ENCODE measurements around the gene CDH4. TPM values are rescaled to one million over a fixed set of nuclear protein-coding genes. Genes with fewer than 3 reads are reported as not detected.

The CDH4 gene
- total and polyA plus RNA-seq, 2 of the 13 experiments (the other 11 are each of a cell fraction or from before 2014, with no cell fraction given), result not detected

DNA sequence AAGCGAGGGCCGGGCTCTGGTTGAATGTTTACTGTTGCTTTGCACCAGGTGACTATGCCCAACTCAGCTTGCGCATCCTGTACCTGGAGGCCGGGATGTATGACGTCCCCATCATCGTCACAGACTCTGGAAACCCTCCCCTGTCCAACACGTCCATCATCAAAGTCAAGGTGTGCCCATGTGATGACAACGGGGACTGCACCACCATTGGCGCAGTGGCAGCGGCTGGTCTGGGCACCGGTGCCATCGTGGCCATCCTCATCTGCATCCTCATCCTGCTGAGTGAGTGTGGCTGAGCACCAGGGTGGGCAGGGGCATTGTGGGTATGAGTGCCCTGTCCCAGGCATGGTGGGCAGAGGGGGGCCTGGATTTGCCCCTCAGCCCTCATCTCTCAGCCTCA lies 677.5 kb downstream of the CDH4 start:
- DNase-seq (ENCODE audit: low spot score) (no peak), ATAC-seq (no peak), FAIRE-seq (no peak)
- no peak for TF ChIP-seq ZNF639 (CRISPR knock-in tag; conservative IDR thresholded peaks at IDR 0.05)
- TF ChIP-seq CENPT (CRISPR knock-in tag; IDR thresholded peaks at IDR 0.05; ENCODE audit: low read depth), result 0 out of 2 replicates have a peak, but pooled peaks have one; percentile 26
- peak; percentile 72 for TF ChIP-seq CREB1 (IDR thresholded peaks at IDR 0.05)
- no peak for TF ChIP-seq CREB1 (CRISPR knock-in tag; IDR thresholded peaks at IDR 0.05)
- TF ChIP-seq ZNF878 (CRISPR knock-in tag; IDR thresholded peaks at IDR 0.05), result no peak
- intact Hi-C loops (cut with micrococcal nuclease; ENCODE audit: unreplicated experiment) (no loop called here), in situ Hi-C loops (cut with HindIII; ENCODE audit: extremely low pct_ligation_motif_present, low pct_unique_long_range_greater_than_20kb) (no loop called here)
- Histone ChIP-seq H3K27ac (ENCODE audit: extremely low read length, insufficient read depth, low read length) (no peak overlapping the region), H3K4me1 (ENCODE audit: insufficient read depth, low read length) (no peaks in the 10 kb centered on the region), H3K4me2 (ENCODE audit: low read depth, low read length) (no peak overlapping the region), H3K27me3 (ENCODE audit: control insufficient read depth in 1 of 2, insufficient read depth in 2 of 2, low read length in 2 of 2) (peaks cover 20 to 62% of the 10 kb centered on the region in 2 experiments), H4K20me1 (ENCODE audit: insufficient read depth, low read length) (no peaks in the 10 kb centered on the region; the same call in 1 of the 2 replicates), H2AFZ (ENCODE audit: low read length) (no peak overlapping the region), H3K79me2 (ENCODE audit: insufficient read depth, low read length) (no peaks in the 10 kb centered on the region), H3K4me3 (replicated peaks in 1 of 3; ENCODE audit: insufficient read depth in 1 of 3, low read depth in 2 of 3, low read length in 3 of 3) (no peak overlapping the region), H3K9ac (ENCODE audit: insufficient read depth, low read depth, low read length) (no peak overlapping the region), H3K36me3 (replicated peaks in 1 of 2; ENCODE audit: control insufficient read depth in 1 of 2, insufficient read depth in 2 of 2, low read length in 2 of 2) (no peaks in the 10 kb centered on the region), H3K9me3 (ENCODE audit: low read length) (no peaks in the 10 kb centered on the region)
- ChIA-PET CTCF (ENCODE audit: low intra/inter-chr PET ratio, low total read pairs) (no interaction called here), POLR2A (no interaction called here)
- 45% methylated on average over 12 of the region's 12 CpGs for WGBS (ENCODE audit: low lambda C conversion rate)
- no TSS peak for BruUV-seq (replicated peaks)

DNA sequence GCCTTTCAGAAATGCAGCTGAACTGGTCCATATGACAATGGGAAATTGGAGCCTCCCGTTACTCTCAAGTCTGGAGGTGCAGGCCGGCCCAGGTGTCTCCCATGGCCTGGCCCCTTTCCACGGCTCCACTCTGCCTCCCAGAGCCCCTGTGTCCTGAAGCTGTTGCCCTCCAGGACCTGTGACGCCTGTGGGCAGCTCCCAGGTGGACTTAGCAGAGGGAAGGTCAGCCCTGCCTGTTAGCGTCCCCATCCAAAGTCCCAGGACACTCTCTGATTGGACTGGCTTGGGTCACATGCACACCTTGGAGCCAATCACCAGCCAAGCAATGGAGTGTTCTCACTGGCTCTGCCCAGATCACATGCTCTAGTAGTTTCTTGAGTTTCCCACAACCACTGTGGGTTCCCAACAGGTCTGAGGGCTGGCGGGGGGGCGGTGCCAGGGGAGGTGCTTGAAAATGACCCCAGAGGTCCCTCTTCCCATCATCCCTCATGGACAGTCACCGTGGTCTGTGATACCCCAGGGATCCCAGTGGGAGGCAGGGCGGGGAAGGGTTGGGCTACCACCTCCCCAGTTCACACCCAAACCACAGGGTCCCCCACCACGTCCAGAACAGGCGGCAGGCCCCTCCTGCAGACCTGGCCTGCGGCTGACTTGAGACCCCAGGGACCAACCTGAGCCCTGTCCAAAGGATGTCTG lies 678.1 kb downstream of the CDH4 start:
- Histone ChIP-seq H3K4me3 (replicated peaks in 1 of 3; ENCODE audit: insufficient read depth in 1 of 3, low read depth in 2 of 3, low read length in 3 of 3) (no peak overlapping the region), H3K27me3 (ENCODE audit: control insufficient read depth in 1 of 2, insufficient read depth in 2 of 2, low read length in 2 of 2) (peaks cover 15 to 57% of the 10 kb centered on the region in 2 experiments), H3K27ac (ENCODE audit: extremely low read length, insufficient read depth, low read length) (no peak overlapping the region), H3K9me3 (ENCODE audit: low read length) (no peaks in the 10 kb centered on the region), H3K4me2 (ENCODE audit: low read depth, low read length) (no peak overlapping the region), H4K20me1 (ENCODE audit: insufficient read depth, low read length) (no peaks in the 10 kb centered on the region; the same call in 1 of the 2 replicates), H2AFZ (ENCODE audit: low read length) (no peak overlapping the region), H3K79me2 (ENCODE audit: insufficient read depth, low read length) (no peaks in the 10 kb centered on the region), H3K9ac (ENCODE audit: insufficient read depth, low read depth, low read length) (no peak overlapping the region), H3K4me1 (ENCODE audit: insufficient read depth, low read length) (no peaks in the 10 kb centered on the region), H3K36me3 (replicated peaks in 1 of 2; ENCODE audit: control insufficient read depth in 1 of 2, insufficient read depth in 2 of 2, low read length in 2 of 2) (no peaks in the 10 kb centered on the region)
- WGBS (ENCODE audit: low lambda C conversion rate), result 40% methylated on average over 12 of the region's 12 CpGs
- CTCF ChIA-PET (ENCODE audit: low intra/inter-chr PET ratio, low total read pairs), result no interaction called here
- in situ Hi-C loops (cut with HindIII; ENCODE audit: extremely low pct_ligation_motif_present, low pct_unique_long_range_greater_than_20kb) (no loop called here), intact Hi-C loops (cut with micrococcal nuclease; ENCODE audit: unreplicated experiment) (no loop called here)
- BruUV-seq (replicated peaks), result no TSS peak
- ATAC-seq, result no peak
- POLR2A ChIA-PET, result no interaction called here
- no peak for FAIRE-seq
- no peak for DNase-seq (ENCODE audit: low spot score)
- no peak for TF ChIP-seq MED13 (CRISPR knock-in tag; IDR thresholded peaks at IDR 0.05)
- no peak for TF ChIP-seq ZBTB8A (CRISPR knock-in tag; IDR thresholded peaks at IDR 0.05; ENCODE audit: borderline replicate concordance, low read depth)
- no peak for TF ChIP-seq ZNF652 (CRISPR knock-in tag; IDR thresholded peaks at IDR 0.05; ENCODE audit: borderline replicate concordance, low read depth)
- TF ChIP-seq ZBTB37 (CRISPR knock-in tag; IDR thresholded peaks at IDR 0.05), result no peak
- no peak for TF ChIP-seq SP2 (CRISPR knock-in tag; IDR thresholded peaks at IDR 0.05)
- TF ChIP-seq ZNF333 (CRISPR knock-in tag; IDR thresholded peaks at IDR 0.05; ENCODE audit: borderline replicate concordance), result no peak
- peak; percentile 45; the same call in 1 of the 2 replicates for TF ChIP-seq NFYC (CRISPR knock-in tag; IDR thresholded peaks at IDR 0.05)

Measured in HepG2 (cell line).